ENCODE results near the gene ZNF318.
A peak's percentile ranks its signal among the peaks of the same experiment; 100 is the strongest.
"Not testable (repeated sequence)": the region's sequence is repeated elsewhere in the genome, so short reads cannot be mapped to it uniquely, and the experiment has no call there.

ZNF318 gene

DNA sequence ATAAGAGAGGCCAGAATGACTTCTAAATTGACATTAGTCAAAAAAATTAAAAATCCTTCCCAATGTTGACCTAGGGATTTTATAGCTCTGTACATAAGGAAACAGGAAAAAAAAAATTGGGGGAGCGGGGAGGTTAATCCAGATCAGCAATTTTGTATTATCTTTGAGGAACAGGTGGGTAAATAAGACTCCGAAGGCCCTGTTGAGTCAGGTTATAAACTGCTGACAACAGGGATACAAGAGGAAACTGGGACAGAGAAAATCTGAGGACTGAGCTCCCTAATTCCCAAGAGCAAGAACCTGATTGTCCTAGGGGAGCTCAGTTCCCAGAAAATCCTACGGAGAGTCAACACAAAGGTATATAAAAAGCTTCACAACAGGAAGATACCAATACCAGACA is 34.0 kb downstream of the ZNF318 start:
- DNase-seq, result no peak

- DNase-seq, result peak; percentile 68
Observed at GRCh38 chr6:43334466-43335095, 34.9 kb downstream of the ZNF318 start.

DNA sequence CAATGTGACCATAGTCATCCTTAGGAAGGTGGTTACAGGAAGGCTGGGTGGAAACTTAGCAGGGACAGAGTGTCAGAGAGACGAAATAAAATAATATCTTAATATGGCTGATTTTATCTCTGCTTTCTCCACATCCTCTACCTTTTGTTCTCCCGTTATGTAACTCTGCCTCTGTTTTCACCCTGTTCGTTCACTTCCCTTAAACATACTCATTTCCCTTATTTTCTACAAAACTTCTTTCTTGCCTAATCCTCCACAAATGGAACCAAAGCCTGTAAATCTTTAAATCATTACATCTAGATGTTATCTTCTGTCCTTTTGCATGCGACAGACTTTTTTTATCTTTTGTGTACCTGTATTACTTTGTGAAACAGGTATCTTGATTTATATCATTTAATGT is 37.6 kb downstream of the ZNF318 start:
- no peak for DNase-seq

- DNase-seq, result no peak
Observed at GRCh38 chr6:43331470-43331869, 38.0 kb downstream of the ZNF318 start.

GRCh38 chr6:43328528-43328927 is 40.9 kb downstream of the ZNF318 start:
- no peak for DNase-seq

GRCh38 chr6:43325876-43326275 is 43.6 kb downstream of the ZNF318 start:
- DNase-seq, result no peak

- no peak for DNase-seq
Observed at GRCh38 chr6:43318011-43318410, 51.4 kb downstream of the ZNF318 start.

DNA sequence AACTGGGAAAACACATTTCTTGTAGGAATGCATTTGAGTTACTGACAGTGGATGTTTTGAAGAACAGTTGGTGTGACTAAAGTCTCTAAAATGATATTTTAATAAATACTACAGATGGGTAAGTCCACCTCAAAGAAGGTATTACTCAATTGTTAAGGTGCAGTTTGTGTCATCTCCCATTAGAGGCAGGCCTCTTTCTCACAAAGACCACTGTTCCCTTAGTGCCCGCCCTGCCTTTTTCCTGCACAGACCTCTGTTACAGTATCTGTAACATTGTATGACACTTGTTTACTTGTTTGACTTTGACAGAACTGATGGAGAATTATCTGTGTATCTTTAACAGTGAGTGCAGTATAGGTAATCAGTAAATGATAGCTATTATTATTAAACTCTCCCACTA is 55.6 kb downstream of the ZNF318 start:
- DNase-seq, result no peak

- no peak for DNase-seq
Observed at GRCh38 chr6:43311666-43312065, 57.8 kb downstream of the ZNF318 start.

- peak; percentile 5 for DNase-seq
Observed at GRCh38 chr6:43310624-43311023, 58.8 kb downstream of the ZNF318 start.

- no peak for DNase-seq
Observed at GRCh38 chr6:43310134-43310533, 59.3 kb downstream of the ZNF318 start.

GRCh38 chr6:43308990-43309477 is 60.4 kb downstream of the ZNF318 start:
- DNase-seq, result no peak

GRCh38 chr6:43308101-43308989 is 61.1 kb downstream of the ZNF318 start, which contains the start of gene CRIP3:
CRIP3 (minus strand) TSS chr6:43308826; CDS start chr6:43308792, 34 bp downstream.
- DNase-seq, result peak; percentile 33

DNA sequence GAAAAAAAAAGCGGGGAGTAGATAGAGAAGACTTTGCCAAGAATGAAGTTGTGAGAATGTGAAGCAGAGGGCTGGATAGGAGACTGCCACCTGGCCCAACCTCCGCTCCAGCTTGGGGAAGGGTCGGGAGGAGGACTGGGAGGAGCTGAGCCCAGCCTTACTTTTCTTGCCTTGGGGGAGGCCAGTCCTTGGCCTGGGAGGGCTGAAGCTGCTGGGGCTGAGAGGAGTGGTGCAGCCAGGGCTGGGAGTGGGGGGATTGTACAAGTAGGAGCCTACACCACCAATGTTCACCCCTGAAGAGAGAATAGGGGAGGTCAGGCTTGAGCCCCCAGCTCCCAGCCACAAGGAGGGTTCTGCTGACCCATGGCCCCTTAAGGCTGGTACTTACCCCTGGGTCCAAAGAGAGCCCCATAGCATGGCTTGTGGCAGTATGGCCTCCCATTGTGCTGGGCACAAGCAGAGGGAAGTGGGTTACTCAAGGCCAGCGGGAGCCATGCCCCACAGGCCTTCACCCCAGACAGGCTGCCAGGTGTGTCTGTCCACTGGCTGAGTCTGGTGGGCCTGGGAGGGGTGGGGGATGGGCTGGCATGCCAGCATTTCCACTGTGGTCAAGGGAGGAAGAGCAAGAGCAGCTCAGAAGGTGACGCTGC is 61.9 kb downstream of the ZNF318 start:
- no peak for DNase-seq

GRCh38 chr6:43306086-43306485 is 63.4 kb downstream of the ZNF318 start:
- no peak for DNase-seq

GRCh38 chr6:43304882-43305281 is 64.6 kb downstream of the ZNF318 start:
- no peak for DNase-seq

GRCh38 chr6:43304361-43304760 is 65.1 kb downstream of the ZNF318 start:
- no peak for DNase-seq

DNA sequence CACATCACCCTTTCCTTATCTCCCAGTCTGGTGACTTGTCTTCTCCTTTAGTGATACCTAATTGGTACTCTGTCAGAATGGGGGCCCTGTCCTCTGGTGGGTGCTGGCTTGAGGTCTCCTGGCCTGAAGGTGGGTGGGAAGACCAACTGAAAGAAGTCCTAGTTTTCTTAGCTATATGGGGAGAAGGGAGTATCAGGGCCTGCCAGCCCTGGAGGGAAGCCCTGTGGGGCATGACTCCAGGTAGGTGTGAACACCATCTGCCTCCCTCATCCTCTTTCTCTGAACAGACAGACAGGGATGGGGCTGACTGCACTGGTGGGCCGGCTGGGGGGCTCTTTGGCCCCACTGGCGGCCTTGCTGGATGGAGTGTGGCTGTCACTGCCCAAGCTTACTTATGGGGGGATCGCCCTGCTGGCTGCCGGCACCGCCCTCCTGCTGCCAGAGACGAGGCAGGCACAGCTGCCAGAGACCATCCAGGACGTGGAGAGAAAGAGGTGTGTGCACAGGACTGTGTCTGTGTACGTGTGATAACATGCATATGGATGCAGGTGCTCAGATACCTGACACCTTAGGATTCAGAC is 65.6 kb downstream of the ZNF318 start:
- DNase-seq, result no peak

DNA sequence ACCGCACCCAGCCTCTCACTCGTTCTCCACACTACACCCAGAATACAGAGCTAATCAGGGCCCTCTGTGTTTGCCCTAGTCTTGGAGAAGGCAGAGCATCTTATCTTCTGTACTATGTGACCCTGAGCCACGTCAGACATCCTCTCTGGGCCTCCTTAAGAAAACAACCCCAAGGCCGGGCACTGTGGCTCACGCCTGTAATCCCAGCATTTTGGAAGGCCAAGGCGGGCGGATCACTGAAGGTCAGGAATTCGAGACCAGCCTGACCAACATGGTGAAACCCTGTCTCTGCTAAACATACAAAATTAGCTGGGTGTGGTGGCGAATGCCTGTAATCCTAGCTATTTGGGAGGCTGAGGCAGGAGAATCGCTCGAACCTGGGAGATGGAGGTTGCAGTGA is 66.4 kb downstream of the ZNF318 start:
- DNase-seq, result not testable (repeated sequence)

GRCh38 chr6:43302126-43302525 is 67.3 kb downstream of the ZNF318 start:
- DNase-seq, result no peak

DNA sequence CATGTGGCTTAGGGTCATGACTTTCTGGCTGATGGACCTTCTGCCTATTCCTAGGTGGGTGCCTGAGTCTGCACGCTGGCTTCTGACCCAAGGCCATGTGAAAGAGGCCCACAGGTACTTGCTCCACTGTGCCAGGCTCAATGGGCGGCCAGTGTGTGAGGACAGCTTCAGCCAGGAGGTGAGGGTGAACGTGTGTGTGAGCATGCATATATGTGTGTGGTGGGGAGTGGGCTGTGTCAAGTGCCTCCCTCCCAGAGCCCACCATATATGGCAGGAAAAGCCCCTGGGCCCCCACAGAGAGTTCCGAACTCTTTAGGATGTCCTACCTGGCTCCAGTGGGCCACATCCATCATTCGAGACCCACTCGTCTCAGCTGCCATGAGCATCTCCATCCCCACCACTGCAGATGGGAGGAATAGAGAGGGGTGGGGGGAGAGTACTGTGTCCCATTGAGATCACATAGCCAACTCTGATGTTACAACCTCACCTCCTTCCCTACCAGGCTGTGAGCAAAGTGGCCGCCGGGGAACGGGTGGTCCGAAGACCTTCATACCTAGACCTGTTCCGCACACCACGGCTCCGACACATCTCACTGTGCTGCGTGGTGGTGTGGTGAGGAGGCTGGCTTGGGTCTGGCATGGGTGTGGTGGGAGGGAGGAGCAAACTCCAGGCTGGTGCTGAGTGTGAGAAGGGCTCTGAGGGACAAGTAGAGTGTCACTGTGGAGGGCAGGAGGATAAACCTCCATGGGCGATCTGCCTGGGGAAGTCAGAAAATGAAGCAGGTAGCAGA is 68.2 kb downstream of the ZNF318 start:
- DNase-seq, result no peak

Measured in hematopoietic multipotent progenitor cell treated with erythropoietin and hydrocortisone succinate and interleukin-3 and kit ligand, for 8 days (in vitro differentiated cells).